Subcutaneous adipose tissue (tissue), 4 donors: ENCODE results near the gene TET3. TPM values are rescaled to one million over a fixed set of nuclear protein-coding genes. Genes with fewer than 3 reads are reported as not detected.

Experiments
- CTCF ChIP-seq: fragments of 450-650 bp; IDR thresholded peaks from one replicate; pipeline ENCODE4 v1.5.1; 2016; ENCODE audit warnings: low read depth, mild to moderate bottlenecking, control low read depth, antibody characterized with exemption, moderate library complexity
- total RNA-seq, 4 donors: library from RNA; depleted of rRNA; stranded (reverse); fragments of >200 nt; gene quantifications; one replicate each; pipeline ENCODE4 v1.1.0, GENCODE V29; 2016

Gene TET3
- total RNA-seq, 4 donors from 2014 or later, result 5.8 to 11.4 (median 7.8) TPM

- no peak for TF ChIP-seq CTCF
These were observed 13.7 kb downstream of the TET3 start for GRCh38 chr2:73998451-73998850.

- no peak for TF ChIP-seq CTCF
These were observed 14.2 kb downstream of the TET3 start for GRCh38 chr2:73998933-73999332.

GRCh38 chr2:73999881-74000597 lies 15.3 kb downstream of the TET3 start:
- no peak for TF ChIP-seq CTCF

GRCh38 chr2:74000666-74001065 lies 16.0 kb downstream of the TET3 start:
- TF ChIP-seq CTCF, result no peak

GRCh38 chr2:74001121-74001520 lies 16.4 kb downstream of the TET3 start:
- TF ChIP-seq CTCF, result no peak

GRCh38 chr2:74001781-74002504 lies 17.2 kb downstream of the TET3 start:
- TF ChIP-seq CTCF, result no peak
